ENCODE measurements around the gene CLEC4M. TPM values are rescaled to one million over a fixed set of nuclear protein-coding genes. Genes with fewer than 3 reads are reported as not detected.

The CLEC4M gene
- total and polyA plus RNA-seq, 9 donors: 0.65 to 19.8 (median 3.6) TPM

DNA sequence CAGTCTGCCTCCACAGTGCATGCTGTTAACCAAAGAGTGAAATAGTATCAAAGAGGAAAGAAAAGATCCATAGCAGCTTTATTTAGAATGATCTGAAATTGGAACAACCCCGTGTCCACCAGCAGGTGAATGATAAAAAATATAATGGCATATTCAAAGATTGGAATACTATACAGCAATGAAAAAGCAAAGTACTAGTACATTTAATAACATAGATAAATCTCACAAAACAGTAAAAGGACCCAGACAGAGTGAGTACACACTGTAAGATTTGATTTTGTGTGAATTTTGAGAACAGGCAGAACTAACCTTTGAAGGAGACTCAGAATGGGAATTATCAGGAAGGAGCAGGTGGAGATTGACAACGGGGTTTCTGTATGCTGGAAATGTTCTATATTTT is 14.9 kb upstream of the CLEC4M start:
- DNase-seq: no peak
- 56 to 78% (median 70%) methylated on average over 2 of the region's 2 CpGs for WGBS, 3 donors
- Histone ChIP-seq H3K4me3 (no peak overlapping the region), H3K27me3 (no peaks in the 10 kb centered on the region), H3K27ac (no peak overlapping the region), H3K9me3 (no peaks in the 10 kb centered on the region), H3K4me1 (ENCODE audit: insufficient read depth) (no peaks in the 10 kb centered on the region), H3K36me3 (no peaks in the 10 kb centered on the region)
- no peak for TF ChIP-seq POLR2A (IDR thresholded peaks at IDR 0.05)
- no peak for TF ChIP-seq EP300 (IDR thresholded peaks at IDR 0.05)
- TF ChIP-seq, protein P1, sequence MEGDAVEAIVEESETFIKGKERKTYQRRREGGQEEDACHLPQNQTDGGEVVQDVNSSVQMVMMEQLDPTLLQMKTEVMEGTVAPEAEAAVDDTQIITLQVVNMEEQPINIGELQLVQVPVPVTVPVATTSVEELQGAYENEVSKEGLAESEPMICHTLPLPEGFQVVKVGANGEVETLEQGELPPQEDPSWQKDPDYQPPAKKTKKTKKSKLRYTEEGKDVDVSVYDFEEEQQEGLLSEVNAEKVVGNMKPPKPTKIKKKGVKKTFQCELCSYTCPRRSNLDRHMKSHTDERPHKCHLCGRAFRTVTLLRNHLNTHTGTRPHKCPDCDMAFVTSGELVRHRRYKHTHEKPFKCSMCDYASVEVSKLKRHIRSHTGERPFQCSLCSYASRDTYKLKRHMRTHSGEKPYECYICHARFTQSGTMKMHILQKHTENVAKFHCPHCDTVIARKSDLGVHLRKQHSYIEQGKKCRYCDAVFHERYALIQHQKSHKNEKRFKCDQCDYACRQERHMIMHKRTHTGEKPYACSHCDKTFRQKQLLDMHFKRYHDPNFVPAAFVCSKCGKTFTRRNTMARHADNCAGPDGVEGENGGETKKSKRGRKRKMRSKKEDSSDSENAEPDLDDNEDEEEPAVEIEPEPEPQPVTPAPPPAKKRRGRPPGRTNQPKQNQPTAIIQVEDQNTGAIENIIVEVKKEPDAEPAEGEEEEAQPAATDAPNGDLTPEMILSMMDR (IDR thresholded peaks at IDR 0.05): no peak
- intact Hi-C loops (cut with DNase I): loop anchor here in 1 of 4 donors (1.0 kb wide), 1 partner anchor 14 kb away; no protein-coding TSS in a partner anchor

DNA sequence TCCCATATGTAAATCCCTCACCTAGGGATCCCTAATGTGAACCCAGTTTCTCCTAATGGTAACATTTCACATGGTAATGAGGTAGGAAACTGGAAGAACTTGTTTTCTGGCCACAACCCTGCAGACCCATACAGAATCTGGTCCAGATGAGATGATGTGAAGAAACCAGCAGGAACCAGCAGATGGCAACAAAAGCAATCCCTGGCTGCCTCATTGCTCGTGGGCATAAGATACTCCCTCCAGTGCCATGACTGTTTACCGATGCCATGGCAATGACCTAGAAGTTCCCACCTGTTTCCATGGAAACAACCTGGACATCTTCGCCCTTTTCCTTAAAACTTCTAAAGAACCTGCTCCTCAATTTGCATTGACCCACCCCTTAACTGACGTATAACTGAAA is 14.3 kb upstream of the CLEC4M start:
- WGBS, 3 donors: 20 to 41% (median 26%) methylated on average over 4 of the region's 4 CpGs
- intact Hi-C loops (cut with DNase I): loop anchor here in 1 of 4 donors (1.0 kb wide), 1 partner anchor 14 kb away; no protein-coding TSS in a partner anchor
- H3K27me3 ChIP-seq: no peaks in the 10 kb centered on the region

DNA sequence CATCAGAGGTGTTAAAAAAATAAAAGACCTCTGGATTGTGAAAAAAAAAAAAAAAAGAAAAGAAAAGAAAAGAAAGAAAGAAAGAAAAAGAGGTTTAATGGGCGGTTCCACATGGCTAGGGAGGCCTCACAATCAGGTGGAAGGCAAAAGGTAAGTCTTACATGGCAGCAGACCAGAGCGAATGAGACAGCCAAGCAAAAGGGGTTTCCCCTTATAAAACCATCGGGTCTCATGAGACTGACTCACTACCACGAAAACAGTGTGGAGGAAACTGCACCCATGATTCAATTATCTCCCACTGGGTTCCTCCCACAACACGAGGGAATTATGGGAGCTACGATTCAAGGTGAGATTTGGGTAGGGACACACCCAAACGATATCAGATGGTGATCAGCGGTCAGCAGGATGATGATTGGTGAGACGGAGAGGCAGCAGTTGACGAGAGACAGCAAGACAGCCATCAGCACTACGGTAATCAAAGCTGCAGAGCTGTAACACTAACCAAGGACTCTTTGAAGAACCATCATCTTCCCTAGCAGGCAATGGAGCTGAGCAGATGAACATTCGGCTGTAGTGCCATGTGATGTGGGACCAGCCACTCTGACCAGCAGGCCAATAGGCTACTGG is 11.8 kb upstream of the CLEC4M start:
- Histone ChIP-seq H3K9me3 (peaks cover 0 to under 1% of the 10 kb centered on the region in 2 donors), H3K4me1 (ENCODE audit: insufficient read depth) (no peaks in the 10 kb centered on the region), H3K36me3 (no peaks in the 10 kb centered on the region), H3K4me3 (no peak overlapping the region), H3K27me3 (no peaks in the 10 kb centered on the region), H3K27ac (no peak overlapping the region)
- DNase-seq: no peak
- 68 to 73% (median 70%) methylated on average over 12 of the region's 12 CpGs for WGBS, 3 donors
- no peak for TF ChIP-seq POLR2A (IDR thresholded peaks at IDR 0.05)
- intact Hi-C loops (cut with DNase I): no loop called here

More for the DNA sequence above, 14.3 kb upstream of the CLEC4M start:
- Histone ChIP-seq H3K4me1 (ENCODE audit: insufficient read depth) (no peaks in the 10 kb centered on the region), H3K4me3 (no peak overlapping the region), H3K36me3 (no peaks in the 10 kb centered on the region), H3K27ac (no peak overlapping the region), H3K9me3 (no peaks in the 10 kb centered on the region)
- no peak for DNase-seq
- TF ChIP-seq, protein P1 (IDR thresholded peaks at IDR 0.05): no peak
- TF ChIP-seq EP300 (IDR thresholded peaks at IDR 0.05) (no peak), POLR2A (IDR thresholded peaks at IDR 0.05) (no peak)

DNA sequence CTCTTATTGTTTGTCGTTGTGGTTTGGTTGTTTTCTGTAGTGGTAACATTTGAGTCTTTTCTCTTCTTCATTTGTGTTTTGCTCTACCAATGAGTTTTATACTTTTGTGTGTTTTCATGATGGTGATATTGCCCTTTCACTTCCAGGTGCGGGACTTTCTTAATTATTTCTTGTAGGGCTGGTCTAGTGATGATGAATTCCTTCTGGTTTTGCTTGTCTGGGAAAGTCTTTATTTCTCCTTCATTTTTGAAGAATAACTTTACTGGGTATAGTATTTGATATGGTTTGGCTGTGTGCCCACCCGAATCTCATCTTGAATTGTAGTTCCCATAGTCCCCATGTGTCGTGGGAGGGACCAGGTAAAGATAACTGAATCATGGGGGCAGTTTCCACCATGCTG is 6.8 kb upstream of the CLEC4M start:
- Histone ChIP-seq H3K4me3 (no peak overlapping the region), H3K36me3 (no peaks in the 10 kb centered on the region), H3K4me1 (ENCODE audit: insufficient read depth) (no peaks in the 10 kb centered on the region), H3K9me3 (peaks cover 0 to 29% of the 10 kb centered on the region in 2 donors), H3K27me3 (no peaks in the 10 kb centered on the region), H3K27ac (no peak overlapping the region)
- 37 to 58% (median 38%) methylated on average over 4 of the region's 4 CpGs for WGBS, 3 donors
- intact Hi-C loops (cut with DNase I): no loop called here
- no peak for TF ChIP-seq POLR2A (IDR thresholded peaks at IDR 0.05)
- TF ChIP-seq EP300 (IDR thresholded peaks at IDR 0.05): no peak
- TF ChIP-seq, protein P1 (IDR thresholded peaks at IDR 0.05): no peak
- no peak for DNase-seq

DNA sequence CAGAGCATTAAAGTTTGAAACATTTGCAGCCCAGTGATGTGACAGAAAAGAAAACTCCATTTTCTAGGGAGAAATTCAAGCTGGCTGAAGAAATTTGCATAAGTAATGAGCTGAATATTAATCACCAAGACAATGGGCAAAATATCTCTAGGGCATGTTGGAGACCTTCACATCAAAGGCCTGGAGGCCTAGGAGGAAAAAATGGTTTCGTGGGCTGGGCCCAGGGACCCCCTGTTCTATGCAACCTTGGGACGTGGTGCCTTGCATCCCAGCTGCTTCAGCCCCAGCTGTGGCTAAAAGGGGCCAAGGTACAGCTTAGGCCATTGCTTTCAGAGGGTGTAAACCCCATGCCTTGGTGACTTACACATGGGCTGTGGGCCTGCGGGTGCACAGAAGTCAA is 5.7 kb upstream of the CLEC4M start:
- Histone ChIP-seq H3K9me3 (peaks cover 0 to 29% of the 10 kb centered on the region in 2 donors), H3K4me1 (ENCODE audit: insufficient read depth) (peaks cover under 1% of the 10 kb centered on the region), H3K4me3 (no peak overlapping the region), H3K36me3 (no peaks in the 10 kb centered on the region), H3K27ac (no peak overlapping the region), H3K27me3 (no peaks in the 10 kb centered on the region)
- no peak for DNase-seq
- TF ChIP-seq, protein P1 (IDR thresholded peaks at IDR 0.05): no peak
- TF ChIP-seq EP300 (IDR thresholded peaks at IDR 0.05) (no peak), POLR2A (IDR thresholded peaks at IDR 0.05) (no peak)
- WGBS, 3 donors: 85 to 94% (median 91%) methylated on average over 3 of the region's 3 CpGs
- intact Hi-C loops (cut with DNase I): no loop called here

Data from ovary (tissue), 9 donors.